Measurements from ENCODE around the gene KLF6. TPM values are rescaled to one million over a fixed set of nuclear protein-coding genes. Genes with fewer than 3 reads are reported as not detected.

The KLF6 gene
- total RNA-seq, 1 experiment from 2014 or later: 27.9 TPM

GRCh38 chr10:3778692-3779157 is 6.3 kb downstream of the KLF6 start (continued):
- no peak for TF ChIP-seq ERG (CRISPR knock-in tag; IDR thresholded peaks at IDR 0.05)
- no peak for TF ChIP-seq AR (CRISPR knock-in tag; IDR thresholded peaks at IDR 0.05)
- TF ChIP-seq ELF4 (CRISPR knock-in tag; IDR thresholded peaks at IDR 0.05; ENCODE audit: low read depth): no peak
- TF ChIP-seq, protein P1, sequence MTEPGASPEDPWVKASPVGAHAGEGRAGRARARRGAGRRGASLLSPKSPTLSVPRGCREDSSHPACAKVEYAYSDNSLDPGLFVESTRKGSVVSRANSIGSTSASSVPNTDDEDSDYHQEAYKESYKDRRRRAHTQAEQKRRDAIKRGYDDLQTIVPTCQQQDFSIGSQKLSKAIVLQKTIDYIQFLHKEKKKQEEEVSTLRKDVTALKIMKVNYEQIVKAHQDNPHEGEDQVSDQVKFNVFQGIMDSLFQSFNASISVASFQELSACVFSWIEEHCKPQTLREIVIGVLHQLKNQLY (CRISPR knock-in tag; IDR thresholded peaks at IDR 0.05): no peak
- no peak for TF ChIP-seq TP53 (CRISPR knock-in tag; IDR thresholded peaks at IDR 0.05)
- TF ChIP-seq CTCF (IDR thresholded peaks at IDR 0.05): no peak
- TF ChIP-seq JUN (CRISPR knock-in tag; IDR thresholded peaks at IDR 0.05): no peak
- TF ChIP-seq MYBL2 (CRISPR knock-in tag; IDR thresholded peaks at IDR 0.05): no peak
- no peak for TF ChIP-seq MXD4 (CRISPR knock-in tag; IDR thresholded peaks at IDR 0.05; ENCODE audit: borderline replicate concordance)

- TF ChIP-seq, protein P2, sequence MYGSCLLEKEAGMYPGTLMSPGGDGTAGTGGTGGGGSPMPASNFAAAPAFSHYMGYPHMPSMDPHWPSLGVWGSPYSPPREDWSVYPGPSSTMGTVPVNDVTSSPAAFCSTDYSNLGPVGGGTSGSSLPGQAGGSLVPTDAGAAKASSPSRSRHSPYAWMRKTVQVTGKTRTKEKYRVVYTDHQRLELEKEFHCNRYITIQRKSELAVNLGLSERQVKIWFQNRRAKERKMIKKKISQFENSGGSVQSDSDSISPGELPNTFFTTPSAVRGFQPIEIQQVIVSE (CRISPR knock-in tag; IDR thresholded peaks at IDR 0.05; ENCODE audit: borderline replicate concordance): no peak
- TF ChIP-seq, protein P3, sequence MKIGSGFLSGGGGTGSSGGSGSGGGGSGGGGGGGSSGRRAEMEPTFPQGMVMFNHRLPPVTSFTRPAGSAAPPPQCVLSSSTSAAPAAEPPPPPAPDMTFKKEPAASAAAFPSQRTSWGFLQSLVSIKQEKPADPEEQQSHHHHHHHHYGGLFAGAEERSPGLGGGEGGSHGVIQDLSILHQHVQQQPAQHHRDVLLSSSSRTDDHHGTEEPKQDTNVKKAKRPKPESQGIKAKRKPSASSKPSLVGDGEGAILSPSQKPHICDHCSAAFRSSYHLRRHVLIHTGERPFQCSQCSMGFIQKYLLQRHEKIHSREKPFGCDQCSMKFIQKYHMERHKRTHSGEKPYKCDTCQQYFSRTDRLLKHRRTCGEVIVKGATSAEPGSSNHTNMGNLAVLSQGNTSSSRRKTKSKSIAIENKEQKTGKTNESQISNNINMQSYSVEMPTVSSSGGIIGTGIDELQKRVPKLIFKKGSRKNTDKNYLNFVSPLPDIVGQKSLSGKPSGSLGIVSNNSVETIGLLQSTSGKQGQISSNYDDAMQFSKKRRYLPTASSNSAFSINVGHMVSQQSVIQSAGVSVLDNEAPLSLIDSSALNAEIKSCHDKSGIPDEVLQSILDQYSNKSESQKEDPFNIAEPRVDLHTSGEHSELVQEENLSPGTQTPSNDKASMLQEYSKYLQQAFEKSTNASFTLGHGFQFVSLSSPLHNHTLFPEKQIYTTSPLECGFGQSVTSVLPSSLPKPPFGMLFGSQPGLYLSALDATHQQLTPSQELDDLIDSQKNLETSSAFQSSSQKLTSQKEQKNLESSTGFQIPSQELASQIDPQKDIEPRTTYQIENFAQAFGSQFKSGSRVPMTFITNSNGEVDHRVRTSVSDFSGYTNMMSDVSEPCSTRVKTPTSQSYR (CRISPR knock-in tag; IDR thresholded peaks at IDR 0.05): no peak
- TF ChIP-seq ELF4 (CRISPR knock-in tag; IDR thresholded peaks at IDR 0.05; ENCODE audit: low read depth) (no peak), NFATC4 (CRISPR knock-in tag; IDR thresholded peaks at IDR 0.05) (no peak), ZNF121 (CRISPR knock-in tag; IDR thresholded peaks at IDR 0.05) (no peak), GTF2I (CRISPR knock-in tag; conservative IDR thresholded peaks at IDR 0.05) (no peak), FOXP4 (CRISPR knock-in tag; IDR thresholded peaks at IDR 0.05) (no peak), SMAD3 (CRISPR knock-in tag; IDR thresholded peaks at IDR 0.05; ENCODE audit: borderline replicate concordance) (no peak), NFYB (CRISPR knock-in tag; conservative IDR thresholded peaks at IDR 0.05; ENCODE audit: low read depth) (no peak)
- TF ChIP-seq, protein P4, sequence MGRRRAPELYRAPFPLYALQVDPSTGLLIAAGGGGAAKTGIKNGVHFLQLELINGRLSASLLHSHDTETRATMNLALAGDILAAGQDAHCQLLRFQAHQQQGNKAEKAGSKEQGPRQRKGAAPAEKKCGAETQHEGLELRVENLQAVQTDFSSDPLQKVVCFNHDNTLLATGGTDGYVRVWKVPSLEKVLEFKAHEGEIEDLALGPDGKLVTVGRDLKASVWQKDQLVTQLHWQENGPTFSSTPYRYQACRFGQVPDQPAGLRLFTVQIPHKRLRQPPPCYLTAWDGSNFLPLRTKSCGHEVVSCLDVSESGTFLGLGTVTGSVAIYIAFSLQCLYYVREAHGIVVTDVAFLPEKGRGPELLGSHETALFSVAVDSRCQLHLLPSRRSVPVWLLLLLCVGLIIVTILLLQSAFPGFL (CRISPR knock-in tag; IDR thresholded peaks at IDR 0.05; ENCODE audit: borderline replicate concordance): no peak
- TF ChIP-seq, protein P5, sequence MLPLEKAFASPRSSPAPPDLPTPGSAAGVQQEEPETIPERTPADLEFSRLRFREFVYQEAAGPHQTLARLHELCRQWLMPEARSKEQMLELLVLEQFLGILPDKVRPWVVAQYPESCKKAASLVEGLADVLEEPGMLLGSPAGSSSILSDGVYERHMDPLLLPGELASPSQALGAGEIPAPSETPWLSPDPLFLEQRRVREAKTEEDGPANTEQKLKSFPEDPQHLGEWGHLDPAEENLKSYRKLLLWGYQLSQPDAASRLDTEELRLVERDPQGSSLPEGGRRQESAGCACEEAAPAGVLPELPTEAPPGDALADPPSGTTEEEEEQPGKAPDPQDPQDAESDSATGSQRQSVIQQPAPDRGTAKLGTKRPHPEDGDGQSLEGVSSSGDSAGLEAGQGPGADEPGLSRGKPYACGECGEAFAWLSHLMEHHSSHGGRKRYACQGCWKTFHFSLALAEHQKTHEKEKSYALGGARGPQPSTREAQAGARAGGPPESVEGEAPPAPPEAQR (CRISPR knock-in tag; IDR thresholded peaks at IDR 0.05): no peak
- ChIA-PET CTCF (no interaction called here), POLR2A (interaction anchor here (1.0 kb wide), 1 partner anchor 34 kb away, joined by 3 read pairs; no protein-coding TSS in a partner anchor)
- no peak for ATAC-seq
- H3K9me3 Mint-ChIP-seq: no peaks in the 10 kb centered on the region
- H3K4me3 Mint-ChIP-seq: no peak overlapping the region
- no peaks in the 10 kb centered on the region for H3K27me3 Mint-ChIP-seq (ENCODE audit: low read depth)
- DNase-seq (ENCODE audit: low spot score): no peak
- no peak overlapping the region for H3K27ac Mint-ChIP-seq
- H3K36me3 Mint-ChIP-seq: peaks cover 55% of the 10 kb centered on the region
- H3K4me1 Mint-ChIP-seq: peaks cover 51% of the 10 kb centered on the region
These were observed 6.9 kb downstream of the KLF6 start for GRCh38 chr10:3777981-3778691.
